Neural cell (in vitro differentiated cells): ENCODE measurements around the gene BTBD18.

Source experiments
- CTCF ChIP-seq: fragments of 450-650 bp; IDR thresholded peaks from 2 replicates; pipeline ENCODE4 v1.5.1; 2014; ENCODE audit warnings: antibody characterized with exemption, mild to moderate bottlenecking, moderate library complexity; ENCODE audit not compliant: poor library complexity, severe bottlenecking
- EZH2 ChIP-seq: fragments of 200-600, 300-800 bp; shearing (Covaris generic), sonication (generic); IDR thresholded peaks from 2 replicates; pipeline ENCODE4 v1.6.1; 2014; ENCODE audit warnings: antibody characterized with exemption, low read length, borderline replicate concordance, mild to moderate bottlenecking; ENCODE audit not compliant: insufficient read depth, poor library complexity, severe bottlenecking
- TAF1 ChIP-seq: IDR thresholded peaks from 2 replicates; pipeline ENCODE4 v1.6.1; 2012; ENCODE audit warnings: low read depth
- TF ChIP-seq, protein P1 (sequence below): IDR thresholded peaks from 2 replicates; pipeline ENCODE4 v1.6.1; 2012; ENCODE audit warnings: borderline replicate concordance

DNA sequence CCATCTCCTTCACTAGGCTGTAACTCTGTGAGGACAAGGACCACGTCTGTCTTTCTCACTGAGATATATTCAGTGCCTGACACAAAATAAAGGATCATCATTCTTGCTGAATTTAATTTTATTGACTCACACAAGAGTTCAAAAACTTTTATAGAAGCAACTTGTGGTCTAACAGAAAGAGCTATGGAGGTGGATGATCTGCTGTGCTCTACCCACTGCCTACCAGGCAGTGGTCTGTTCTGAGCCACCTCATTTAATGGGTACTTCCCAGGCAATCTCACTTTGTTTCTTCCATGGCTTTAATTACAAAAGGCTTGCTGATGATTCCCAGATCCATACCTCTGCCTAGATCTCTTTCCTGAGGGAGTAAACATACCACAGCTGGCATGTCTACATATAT is 4.7 kb downstream of the BTBD18 start:
- TF ChIP-seq TAF1 (no peak), CTCF (no peak), EZH2 (no peak)
- TF ChIP-seq, protein P1, sequence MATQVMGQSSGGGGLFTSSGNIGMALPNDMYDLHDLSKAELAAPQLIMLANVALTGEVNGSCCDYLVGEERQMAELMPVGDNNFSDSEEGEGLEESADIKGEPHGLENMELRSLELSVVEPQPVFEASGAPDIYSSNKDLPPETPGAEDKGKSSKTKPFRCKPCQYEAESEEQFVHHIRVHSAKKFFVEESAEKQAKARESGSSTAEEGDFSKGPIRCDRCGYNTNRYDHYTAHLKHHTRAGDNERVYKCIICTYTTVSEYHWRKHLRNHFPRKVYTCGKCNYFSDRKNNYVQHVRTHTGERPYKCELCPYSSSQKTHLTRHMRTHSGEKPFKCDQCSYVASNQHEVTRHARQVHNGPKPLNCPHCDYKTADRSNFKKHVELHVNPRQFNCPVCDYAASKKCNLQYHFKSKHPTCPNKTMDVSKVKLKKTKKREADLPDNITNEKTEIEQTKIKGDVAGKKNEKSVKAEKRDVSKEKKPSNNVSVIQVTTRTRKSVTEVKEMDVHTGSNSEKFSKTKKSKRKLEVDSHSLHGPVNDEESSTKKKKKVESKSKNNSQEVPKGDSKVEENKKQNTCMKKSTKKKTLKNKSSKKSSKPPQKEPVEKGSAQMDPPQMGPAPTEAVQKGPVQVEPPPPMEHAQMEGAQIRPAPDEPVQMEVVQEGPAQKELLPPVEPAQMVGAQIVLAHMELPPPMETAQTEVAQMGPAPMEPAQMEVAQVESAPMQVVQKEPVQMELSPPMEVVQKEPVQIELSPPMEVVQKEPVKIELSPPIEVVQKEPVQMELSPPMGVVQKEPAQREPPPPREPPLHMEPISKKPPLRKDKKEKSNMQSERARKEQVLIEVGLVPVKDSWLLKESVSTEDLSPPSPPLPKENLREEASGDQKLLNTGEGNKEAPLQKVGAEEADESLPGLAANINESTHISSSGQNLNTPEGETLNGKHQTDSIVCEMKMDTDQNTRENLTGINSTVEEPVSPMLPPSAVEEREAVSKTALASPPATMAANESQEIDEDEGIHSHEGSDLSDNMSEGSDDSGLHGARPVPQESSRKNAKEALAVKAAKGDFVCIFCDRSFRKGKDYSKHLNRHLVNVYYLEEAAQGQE = no peak
